Lower leg skin (tissue), 3 donors: ENCODE measurements around the gene PLXNC1.

Experiments
- CTCF ChIP-seq, 3 donors: fragments of 450-650 bp; IDR thresholded peaks; one replicate each; pipeline ENCODE4 v1.5.1; 2016; ENCODE audit warnings: antibody characterized with exemption in 3 of 3, mild to moderate bottlenecking in 3 of 3, moderate library complexity in 2 of 3
- POLR2A ChIP-seq, 2 donors: fragments of 450-650 bp; IDR thresholded peaks; one replicate each; pipeline ENCODE4 v1.6.1; 2016 to 2017; ENCODE audit warnings: antibody characterized with exemption in 2 of 2, mild to moderate bottlenecking in 1 of 2, moderate library complexity in 1 of 2

- TF ChIP-seq POLR2A (IDR thresholded peaks at IDR 0.05) (no peak), CTCF (IDR thresholded peaks at IDR 0.05) (no peak)
Measured at GRCh38 chr12:94247246-94247645, 98.9 kb downstream of the PLXNC1 start.
